ENCODE results near the gene VSTM1. TPM values are rescaled to one million over a fixed set of nuclear protein-coding genes. Genes with fewer than 3 reads are reported as not detected.

Gene VSTM1
- total and polyA plus RNA-seq, 2 of the 8 experiments (the other 6 are each of a cell fraction or from before 2014, with no cell fraction given) = 0.12 to 0.65 TPM

DNA sequence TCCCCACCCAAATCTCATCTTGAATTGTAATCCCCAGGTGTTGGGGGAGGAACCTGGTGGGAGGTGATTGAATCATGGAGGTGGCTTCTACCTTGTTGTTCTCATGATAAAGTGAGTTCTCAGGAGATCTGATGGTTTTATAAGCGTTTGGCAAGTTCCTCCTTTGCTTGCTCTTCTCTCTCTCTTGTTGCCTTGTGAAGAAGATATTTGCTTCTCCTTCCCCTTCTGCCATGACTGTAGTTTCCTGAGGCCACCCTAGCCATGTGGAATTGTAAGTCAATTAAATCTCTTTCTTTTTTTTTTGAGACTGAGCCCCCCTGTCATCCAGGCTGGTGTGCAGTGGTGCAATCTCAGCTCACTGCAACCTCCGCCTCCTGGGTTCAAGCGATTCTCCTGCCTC lies 34.4 kb downstream of the VSTM1 start (continued):
- TF ChIP-seq, protein P1, sequence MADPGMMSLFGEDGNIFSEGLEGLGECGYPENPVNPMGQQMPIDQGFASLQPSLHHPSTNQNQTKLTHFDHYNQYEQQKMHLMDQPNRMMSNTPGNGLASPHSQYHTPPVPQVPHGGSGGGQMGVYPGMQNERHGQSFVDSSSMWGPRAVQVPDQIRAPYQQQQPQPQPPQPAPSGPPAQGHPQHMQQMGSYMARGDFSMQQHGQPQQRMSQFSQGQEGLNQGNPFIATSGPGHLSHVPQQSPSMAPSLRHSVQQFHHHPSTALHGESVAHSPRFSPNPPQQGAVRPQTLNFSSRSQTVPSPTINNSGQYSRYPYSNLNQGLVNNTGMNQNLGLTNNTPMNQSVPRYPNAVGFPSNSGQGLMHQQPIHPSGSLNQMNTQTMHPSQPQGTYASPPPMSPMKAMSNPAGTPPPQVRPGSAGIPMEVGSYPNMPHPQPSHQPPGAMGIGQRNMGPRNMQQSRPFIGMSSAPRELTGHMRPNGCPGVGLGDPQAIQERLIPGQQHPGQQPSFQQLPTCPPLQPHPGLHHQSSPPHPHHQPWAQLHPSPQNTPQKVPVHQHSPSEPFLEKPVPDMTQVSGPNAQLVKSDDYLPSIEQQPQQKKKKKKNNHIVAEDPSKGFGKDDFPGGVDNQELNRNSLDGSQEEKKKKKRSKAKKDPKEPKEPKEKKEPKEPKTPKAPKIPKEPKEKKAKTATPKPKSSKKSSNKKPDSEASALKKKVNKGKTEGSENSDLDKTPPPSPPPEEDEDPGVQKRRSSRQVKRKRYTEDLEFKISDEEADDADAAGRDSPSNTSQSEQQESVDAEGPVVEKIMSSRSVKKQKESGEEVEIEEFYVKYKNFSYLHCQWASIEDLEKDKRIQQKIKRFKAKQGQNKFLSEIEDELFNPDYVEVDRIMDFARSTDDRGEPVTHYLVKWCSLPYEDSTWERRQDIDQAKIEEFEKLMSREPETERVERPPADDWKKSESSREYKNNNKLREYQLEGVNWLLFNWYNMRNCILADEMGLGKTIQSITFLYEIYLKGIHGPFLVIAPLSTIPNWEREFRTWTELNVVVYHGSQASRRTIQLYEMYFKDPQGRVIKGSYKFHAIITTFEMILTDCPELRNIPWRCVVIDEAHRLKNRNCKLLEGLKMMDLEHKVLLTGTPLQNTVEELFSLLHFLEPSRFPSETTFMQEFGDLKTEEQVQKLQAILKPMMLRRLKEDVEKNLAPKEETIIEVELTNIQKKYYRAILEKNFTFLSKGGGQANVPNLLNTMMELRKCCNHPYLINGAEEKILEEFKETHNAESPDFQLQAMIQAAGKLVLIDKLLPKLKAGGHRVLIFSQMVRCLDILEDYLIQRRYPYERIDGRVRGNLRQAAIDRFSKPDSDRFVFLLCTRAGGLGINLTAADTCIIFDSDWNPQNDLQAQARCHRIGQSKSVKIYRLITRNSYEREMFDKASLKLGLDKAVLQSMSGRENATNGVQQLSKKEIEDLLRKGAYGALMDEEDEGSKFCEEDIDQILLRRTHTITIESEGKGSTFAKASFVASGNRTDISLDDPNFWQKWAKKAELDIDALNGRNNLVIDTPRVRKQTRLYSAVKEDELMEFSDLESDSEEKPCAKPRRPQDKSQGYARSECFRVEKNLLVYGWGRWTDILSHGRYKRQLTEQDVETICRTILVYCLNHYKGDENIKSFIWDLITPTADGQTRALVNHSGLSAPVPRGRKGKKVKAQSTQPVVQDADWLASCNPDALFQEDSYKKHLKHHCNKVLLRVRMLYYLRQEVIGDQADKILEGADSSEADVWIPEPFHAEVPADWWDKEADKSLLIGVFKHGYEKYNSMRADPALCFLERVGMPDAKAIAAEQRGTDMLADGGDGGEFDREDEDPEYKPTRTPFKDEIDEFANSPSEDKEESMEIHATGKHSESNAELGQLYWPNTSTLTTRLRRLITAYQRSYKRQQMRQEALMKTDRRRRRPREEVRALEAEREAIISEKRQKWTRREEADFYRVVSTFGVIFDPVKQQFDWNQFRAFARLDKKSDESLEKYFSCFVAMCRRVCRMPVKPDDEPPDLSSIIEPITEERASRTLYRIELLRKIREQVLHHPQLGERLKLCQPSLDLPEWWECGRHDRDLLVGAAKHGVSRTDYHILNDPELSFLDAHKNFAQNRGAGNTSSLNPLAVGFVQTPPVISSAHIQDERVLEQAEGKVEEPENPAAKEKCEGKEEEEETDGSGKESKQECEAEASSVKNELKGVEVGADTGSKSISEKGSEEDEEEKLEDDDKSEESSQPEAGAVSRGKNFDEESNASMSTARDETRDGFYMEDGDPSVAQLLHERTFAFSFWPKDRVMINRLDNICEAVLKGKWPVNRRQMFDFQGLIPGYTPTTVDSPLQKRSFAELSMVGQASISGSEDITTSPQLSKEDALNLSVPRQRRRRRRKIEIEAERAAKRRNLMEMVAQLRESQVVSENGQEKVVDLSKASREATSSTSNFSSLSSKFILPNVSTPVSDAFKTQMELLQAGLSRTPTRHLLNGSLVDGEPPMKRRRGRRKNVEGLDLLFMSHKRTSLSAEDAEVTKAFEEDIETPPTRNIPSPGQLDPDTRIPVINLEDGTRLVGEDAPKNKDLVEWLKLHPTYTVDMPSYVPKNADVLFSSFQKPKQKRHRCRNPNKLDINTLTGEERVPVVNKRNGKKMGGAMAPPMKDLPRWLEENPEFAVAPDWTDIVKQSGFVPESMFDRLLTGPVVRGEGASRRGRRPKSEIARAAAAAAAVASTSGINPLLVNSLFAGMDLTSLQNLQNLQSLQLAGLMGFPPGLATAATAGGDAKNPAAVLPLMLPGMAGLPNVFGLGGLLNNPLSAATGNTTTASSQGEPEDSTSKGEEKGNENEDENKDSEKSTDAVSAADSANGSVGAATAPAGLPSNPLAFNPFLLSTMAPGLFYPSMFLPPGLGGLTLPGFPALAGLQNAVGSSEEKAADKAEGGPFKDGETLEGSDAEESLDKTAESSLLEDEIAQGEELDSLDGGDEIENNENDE (IDR thresholded peaks at IDR 0.05; ENCODE audit: insufficient replicate concordance, low read length) = no peak
